ENCODE results near the gene NBL1. TPM values are rescaled to one million over a fixed set of nuclear protein-coding genes. Genes with fewer than 3 reads are reported as not detected.

NBL1 gene
- total RNA-seq, 5 donors from 2014 or later (not counting 1 experiment from before 2014, with no cell fraction given), result 11.4 to 38.1 (median 13.7) TPM

- Mint-ChIP-seq H3K36me3 (peaks cover 21% of the 10 kb centered on the region), H3K27me3 (no peaks in the 10 kb centered on the region), H3K9me3 (peaks cover 0 to 6% (median 3%) of the 10 kb centered on the region in 3 donors), H3K4me1 (peaks cover 27 to 56% (median 37%) of the 10 kb centered on the region in 3 donors), H3K4me3 (peak overlapping the region in 1 of 3 donors; percentile 44), H3K27ac (peak overlapping the region; percentile 93 to 98)
- H3K36me3 ChIP-seq (ENCODE audit: control insufficient read depth in 2 of 2, extremely low read depth in 1 of 2, insufficient read depth in 1 of 2, low read length in 1 of 2), result peaks cover 10 to 11% of the 10 kb centered on the region in 2 donors
- H3K4me1 ChIP-seq (ENCODE audit: control insufficient read depth in 1 of 2, extremely low read depth in 1 of 2, insufficient read depth in 2 of 2, low read length in 2 of 2), result peaks cover 10 to 46% of the 10 kb centered on the region in 2 experiments
- no peak overlapping the region for H3K4me3 ChIP-seq (ENCODE audit: control insufficient read depth in 1 of 2, extremely low read depth in 1 of 2, low read length in 1 of 2)
- POLR2A ChIA-PET, result no interaction called here
- H3K9me3 ChIP-seq, result no peaks in the 10 kb centered on the region
- WGBS (ENCODE audit: insufficient coverage), result 90% methylated on average over 3 of the region's 5 CpGs
- CTCF ChIA-PET, result no interaction called here
- DNase-seq, result no peak
- no peak for ATAC-seq (replicated peaks in 1 of 4)
- peak overlapping the region; percentile 90 for H3K27ac ChIP-seq (ENCODE audit: low read length)
- H3K27me3 ChIP-seq (replicated peaks in 1 of 2; ENCODE audit: control insufficient read depth in 2 of 2, extremely low read depth in 1 of 2, insufficient read depth in 2 of 2, low read length in 1 of 2), result no peaks in the 10 kb centered on the region
Measured at GRCh38 chr1:19689085-19689757, 45.1 kb downstream of the NBL1 start.

- Histone ChIP-seq H3K4me1 (ENCODE audit: control insufficient read depth in 1 of 2, extremely low read depth in 1 of 2, insufficient read depth in 2 of 2, low read length in 2 of 2) (peaks cover 10 to 46% of the 10 kb centered on the region in 2 experiments), H3K27me3 (replicated peaks in 1 of 2; ENCODE audit: control insufficient read depth in 2 of 2, extremely low read depth in 1 of 2, insufficient read depth in 2 of 2, low read length in 1 of 2) (no peaks in the 10 kb centered on the region), H3K27ac (ENCODE audit: low read length) (peak overlapping the region; percentile 90), H3K36me3 (ENCODE audit: control insufficient read depth in 2 of 2, extremely low read depth in 1 of 2, insufficient read depth in 1 of 2, low read length in 1 of 2) (peaks cover 10 to 15% of the 10 kb centered on the region in 2 donors), H3K9me3 (no peaks in the 10 kb centered on the region), H3K4me3 (ENCODE audit: control insufficient read depth in 1 of 2, extremely low read depth in 1 of 2, low read length in 1 of 2) (no peak overlapping the region)
- ChIA-PET CTCF (interaction anchor here in 1 of 2 donors (0.5 kb wide), 1 partner anchor 1308 kb away, joined by 3 read pairs; no protein-coding TSS in a partner anchor), POLR2A (no interaction called here)
- H3K9me3 Mint-ChIP-seq, result peaks cover 0 to 6% (median 3%) of the 10 kb centered on the region in 3 donors
- peaks cover 27% of the 10 kb centered on the region for H3K36me3 Mint-ChIP-seq
- WGBS (ENCODE audit: insufficient coverage), result 96% methylated on average over 3 of the region's 3 CpGs
- H3K27me3 Mint-ChIP-seq, result no peaks in the 10 kb centered on the region
- ATAC-seq (replicated peaks in 1 of 4), result no peak
- H3K4me1 Mint-ChIP-seq, result peaks cover 27 to 56% (median 37%) of the 10 kb centered on the region in 3 donors
- no peak overlapping the region for H3K4me3 Mint-ChIP-seq
- peak overlapping the region; percentile 93 to 98 for H3K27ac Mint-ChIP-seq
- DNase-seq, result peak in 1 of 35 experiments; percentile 14
Measured at GRCh38 chr1:19689856-19690255, 45.7 kb downstream of the NBL1 start.

GRCh38 chr1:19690342-19690741, 46.2 kb downstream of the NBL1 start:
- H3K4me1 Mint-ChIP-seq, result peaks cover 27 to 56% (median 37%) of the 10 kb centered on the region in 3 donors

GRCh38 chr1:19694298-19694697, 50.2 kb downstream of the NBL1 start:
- WGBS (ENCODE audit: insufficient coverage), result 87% methylated on average over 12 of the region's 14 CpGs
- H3K36me3 ChIP-seq (ENCODE audit: control insufficient read depth in 2 of 2, extremely low read depth in 1 of 2, insufficient read depth in 1 of 2, low read length in 1 of 2), result peaks cover 6 to 19% of the 10 kb centered on the region in 2 donors
- H3K27ac Mint-ChIP-seq, result no peak overlapping the region

More at GRCh38 chr1:19690342-19690741, 46.2 kb downstream of the NBL1 start:
- peak overlapping the region; percentile 93 to 98 for H3K27ac Mint-ChIP-seq
- H3K4me3 Mint-ChIP-seq, result no peak overlapping the region
- no peaks in the 10 kb centered on the region for H3K27me3 Mint-ChIP-seq
- ATAC-seq (replicated peaks in 1 of 4) (no peak), DNase-seq (no peak)
- ChIA-PET POLR2A (no interaction called here), CTCF (interaction anchor here in 1 of 2 donors (0.5 kb wide), 1 partner anchor 1307 kb away, joined by 3 read pairs; no protein-coding TSS in a partner anchor)
- Histone ChIP-seq H3K27ac (ENCODE audit: low read length) (peak overlapping the region; percentile 90), H3K27me3 (replicated peaks in 1 of 2; ENCODE audit: control insufficient read depth in 2 of 2, extremely low read depth in 1 of 2, insufficient read depth in 2 of 2, low read length in 1 of 2) (no peaks in the 10 kb centered on the region), H3K9me3 (no peaks in the 10 kb centered on the region), H3K4me3 (ENCODE audit: control insufficient read depth in 1 of 2, extremely low read depth in 1 of 2, low read length in 1 of 2) (no peak overlapping the region), H3K36me3 (ENCODE audit: control insufficient read depth in 2 of 2, extremely low read depth in 1 of 2, insufficient read depth in 1 of 2, low read length in 1 of 2) (peaks cover 10 to 19% of the 10 kb centered on the region in 2 donors), H3K4me1 (ENCODE audit: control insufficient read depth in 1 of 2, extremely low read depth in 1 of 2, insufficient read depth in 2 of 2, low read length in 2 of 2) (peaks cover 10 to 46% of the 10 kb centered on the region in 2 experiments)
- H3K9me3 Mint-ChIP-seq, result peaks cover 0 to 6% (median 3%) of the 10 kb centered on the region in 3 donors
- 91% methylated on average over 6 of the region's 7 CpGs for WGBS (ENCODE audit: insufficient coverage)
- peaks cover 27% of the 10 kb centered on the region for H3K36me3 Mint-ChIP-seq

GRCh38 chr1:19695772-19696171, 51.7 kb downstream of the NBL1 start:
- POLR2A ChIA-PET, result no interaction called here
- Histone ChIP-seq H3K9me3 (no peaks in the 10 kb centered on the region), H3K27me3 (replicated peaks in 1 of 2; ENCODE audit: control insufficient read depth in 2 of 2, extremely low read depth in 1 of 2, insufficient read depth in 2 of 2, low read length in 1 of 2) (no peaks in the 10 kb centered on the region), H3K4me3 (ENCODE audit: control insufficient read depth in 1 of 2, extremely low read depth in 1 of 2, low read length in 1 of 2) (no peak overlapping the region), H3K36me3 (ENCODE audit: control insufficient read depth in 2 of 2, extremely low read depth in 1 of 2, insufficient read depth in 1 of 2, low read length in 1 of 2) (peaks cover 0 to 29% of the 10 kb centered on the region in 2 donors), H3K4me1 (ENCODE audit: control insufficient read depth in 1 of 2, extremely low read depth in 1 of 2, insufficient read depth in 2 of 2, low read length in 2 of 2) (peaks cover 0 to 5% of the 10 kb centered on the region in 2 experiments), H3K27ac (ENCODE audit: low read length) (no peak overlapping the region)
- Mint-ChIP-seq H3K4me1 (peaks cover 0 to 10% (median 0%) of the 10 kb centered on the region in 3 donors), H3K27me3 (no peaks in the 10 kb centered on the region), H3K4me3 (no peak overlapping the region), H3K27ac (no peak overlapping the region), H3K36me3 (peaks cover 38% of the 10 kb centered on the region), H3K9me3 (no peaks in the 10 kb centered on the region)
- ATAC-seq (replicated peaks in 1 of 4) (no peak), DNase-seq (no peak)
- 96% methylated on average over 7 of the region's 7 CpGs for WGBS (ENCODE audit: insufficient coverage)
- CTCF ChIA-PET, result no interaction called here

More at GRCh38 chr1:19694298-19694697, 50.2 kb downstream of the NBL1 start:
- peaks cover 5 to 24% (median 11%) of the 10 kb centered on the region in 3 donors for H3K4me1 Mint-ChIP-seq
- Histone ChIP-seq H3K9me3 (no peaks in the 10 kb centered on the region), H3K4me1 (ENCODE audit: control insufficient read depth in 1 of 2, extremely low read depth in 1 of 2, insufficient read depth in 2 of 2, low read length in 2 of 2) (peaks cover 0 to 18% of the 10 kb centered on the region in 2 experiments), H3K4me3 (ENCODE audit: control insufficient read depth in 1 of 2, extremely low read depth in 1 of 2, low read length in 1 of 2) (no peak overlapping the region), H3K27me3 (replicated peaks in 1 of 2; ENCODE audit: control insufficient read depth in 2 of 2, extremely low read depth in 1 of 2, insufficient read depth in 2 of 2, low read length in 1 of 2) (no peaks in the 10 kb centered on the region), H3K27ac (ENCODE audit: low read length) (no peak overlapping the region)
- H3K27me3 Mint-ChIP-seq, result no peaks in the 10 kb centered on the region
- peaks cover 0 to 6% (median 3%) of the 10 kb centered on the region in 3 donors for H3K9me3 Mint-ChIP-seq
- H3K4me3 Mint-ChIP-seq, result no peak overlapping the region
- POLR2A ChIA-PET, result no interaction called here
- ATAC-seq (replicated peaks in 1 of 4) (no peak), DNase-seq (no peak)
- CTCF ChIA-PET, result interaction anchor here in 1 of 2 donors (1.1 kb wide), 1 partner anchor 11 kb away, joined by 4 read pairs; no protein-coding TSS in a partner anchor
- peaks cover 38% of the 10 kb centered on the region for H3K36me3 Mint-ChIP-seq

- H3K27ac ChIP-seq (ENCODE audit: low read length), result no peak overlapping the region
- CTCF ChIA-PET, result no interaction called here
- H3K4me3 Mint-ChIP-seq, result no peak overlapping the region
- no peaks in the 10 kb centered on the region for H3K9me3 Mint-ChIP-seq
- no peaks in the 10 kb centered on the region for H3K9me3 ChIP-seq
- H3K4me1 ChIP-seq (ENCODE audit: control insufficient read depth in 1 of 2, extremely low read depth in 1 of 2, insufficient read depth in 2 of 2, low read length in 2 of 2), result no peaks in the 10 kb centered on the region
- 100% methylated on average over 1 of the region's 8 CpGs for WGBS (ENCODE audit: insufficient coverage)
- no peak overlapping the region for H3K27ac Mint-ChIP-seq
- H3K4me3 ChIP-seq (ENCODE audit: control insufficient read depth in 1 of 2, extremely low read depth in 1 of 2, low read length in 1 of 2), result no peak overlapping the region
- no peak for ATAC-seq (replicated peaks in 1 of 4)
- H3K36me3 ChIP-seq (ENCODE audit: control insufficient read depth in 2 of 2, extremely low read depth in 1 of 2, insufficient read depth in 1 of 2, low read length in 1 of 2), result peaks cover 0 to 24% of the 10 kb centered on the region in 2 donors
- H3K27me3 ChIP-seq (replicated peaks in 1 of 2; ENCODE audit: control insufficient read depth in 2 of 2, extremely low read depth in 1 of 2, insufficient read depth in 2 of 2, low read length in 1 of 2), result no peaks in the 10 kb centered on the region
- peaks cover 0 to under 1% (median 0%) of the 10 kb centered on the region in 3 donors for H3K4me1 Mint-ChIP-seq
- no peaks in the 10 kb centered on the region for H3K27me3 Mint-ChIP-seq
- DNase-seq, result no peak
- POLR2A ChIA-PET, result no interaction called here
- H3K36me3 Mint-ChIP-seq, result peaks cover 30% of the 10 kb centered on the region
Measured at GRCh38 chr1:19696820-19697219, 52.7 kb downstream of the NBL1 start.

Data from T-cell (primary cell).